Psoas muscle (tissue), 8 donors: Measurements from ENCODE around the gene FBXW11. TPM values are rescaled to one million over a fixed set of nuclear protein-coding genes. Genes with fewer than 3 reads are reported as not detected.
"Not testable (repeated sequence)": the region's sequence is repeated elsewhere in the genome, so short reads cannot be mapped to it uniquely, and the experiment has no call there.

Experiments
- ATAC-seq, 4 donors: fragments of 200-7000 bp; cut with Tn5 transposase; one replicate each; pipeline ENCODE4 v1.9.1; 2020; ENCODE audit warnings: moderate library complexity in 3 of 4, mild to moderate bottlenecking in 2 of 4
- DNase-seq, 2 donors: peaks; one replicate each; pipeline ENCODE4 v3.0.0-alpha.2; 2020
- H3K27ac ChIP-seq: fragments of 200-600 bp; one replicate; pipeline ENCODE4 v1.8.0; 2022
- H3K27me3 ChIP-seq, 3 donors: fragments of 200-600 bp in 1 of 3; one replicate each; pipeline versions ENCODE4 v1.6.1 to v1.8.0; 2013 to 2022; ENCODE audit warnings: low read length in 2 of 3, mild to moderate bottlenecking in 2 of 3, moderate library complexity in 1 of 3; ENCODE audit not compliant: insufficient read depth in 3 of 3
- H3K36me3 ChIP-seq, 2 donors: fragments of 200-600 bp in 1 of 2; one replicate each; pipeline versions ENCODE4 v1.6.1 to v1.8.0; 2013 to 2022; ENCODE audit warnings: low read depth in 1 of 2, mild to moderate bottlenecking in 1 of 2, moderate library complexity in 1 of 2; ENCODE audit not compliant: insufficient read depth in 1 of 2
- H3K4me1 ChIP-seq: fragments of 200-600 bp; one replicate; pipeline ENCODE4 v1.8.0; 2022
- H3K4me3 ChIP-seq: fragments of 200-600 bp; one replicate; pipeline ENCODE4 v1.8.0; 2022; ENCODE audit warnings: mild to moderate bottlenecking
- H3K9me3 ChIP-seq: fragments of 200-600 bp; one replicate; pipeline ENCODE4 v1.8.0; 2022
- CTCF ChIP-seq: fragments of 200-600 bp; IDR thresholded peaks from one replicate; pipeline ENCODE4 v1.8.0; 2022; ENCODE audit warnings: antibody characterized with exemption
- WGBS, 3 donors: extraction: QIAGEN DNeasy Blood & Tissue Kit; methylation state at CpG; one replicate each; pipeline versions ENCODE4 v1.1.6 to v1.1.7; 2013; 5-methylcytosine and 5-hydroxymethylcytosine counted together
- intact Hi-C, 2 donors: fragments of 100-400 bp; cut with DNase I; formaldehyde crosslinking; loops; one replicate each; pipeline versions ENCODE4 v1.11.0 to v1.14.2; 2022
- polyA plus RNA-seq, 3 donors: library from polyadenylated mRNA; stranded (reverse); fragments of 200-250 nt; gene quantifications; one replicate each; pipeline ENCODE4 v1.2.3, GENCODE V29; 2013
- total RNA-seq, 4 donors: library from RNA; stranded (reverse); fragmentation: NEBNext Ultra II Directional in 2 of 4; extraction: Animal tissue kit (Norgen Biotek cat#: 25700) in 2 of 4; gene quantifications; one replicate each; pipeline versions ENCODE4 v1.2.1 to v1.2.4, GENCODE V29; 2021 to 2023
- donor health status: healthy with polysubstance abuse.
- donor health status: DM: no; HTN: no; CAD: no; lungs with moderate emphysema.
- donor health status: Bipolar disorder and iron deficiency.
- donor health status: healthy.
- donor health status: DM: yes; HTN: yes; CAD: no.
- donor health status: DM: no; HTN: no; CAD: no.
- donor health status: DM: no; HTN: no; CAD: no.
- donor health status: DM: yes; HTN: yes; CAD: no.

FBXW11 gene
- total and polyA plus RNA-seq, 7 donors = 14.7 to 62.8 (median 50.1) TPM

- Histone ChIP-seq H3K4me1 (peaks cover 3% of the 10 kb centered on the region), H3K9me3 (peaks cover 15% of the 10 kb centered on the region), H3K27me3 (no peaks in the 10 kb centered on the region), H3K4me3 (no peak overlapping the region), H3K27ac (no peak overlapping the region), H3K36me3 (no peaks in the 10 kb centered on the region)
- no peak for TF ChIP-seq CTCF
- no peak for DNase-seq
- WGBS, 3 donors = 84 to 97% (median 87%) methylated on average over 8 of the region's 8 CpGs
- no peak for ATAC-seq
- intact Hi-C loops = no loop called here
These were observed 26.8 kb downstream of the FBXW11 start for GRCh38 chr5:171979606-171980005.

GRCh38 chr5:171978519-171978918 lies 27.9 kb downstream of the FBXW11 start:
- no peak for TF ChIP-seq CTCF
- ATAC-seq (no peak), DNase-seq (no peak)
- Histone ChIP-seq H3K36me3 (no peaks in the 10 kb centered on the region), H3K9me3 (peaks cover 15% of the 10 kb centered on the region), H3K27ac (no peak overlapping the region), H3K27me3 (no peaks in the 10 kb centered on the region), H3K4me3 (no peak overlapping the region), H3K4me1 (peaks cover 3% of the 10 kb centered on the region)
- intact Hi-C loops = no loop called here
- 93 to 96% (median 95%) methylated on average over 4 of the region's 4 CpGs for WGBS, 3 donors

GRCh38 chr5:171978016-171978415 lies 28.4 kb downstream of the FBXW11 start:
- no peak for TF ChIP-seq CTCF
- H3K9me3 ChIP-seq = peaks cover 15% of the 10 kb centered on the region
- 90 to 95% (median 94%) methylated on average over 1 of the region's 1 CpG for WGBS, 3 donors
- ATAC-seq (no peak), DNase-seq (no peak)
- no peak overlapping the region for H3K4me3 ChIP-seq
- no peak overlapping the region for H3K27ac ChIP-seq
- H3K36me3 ChIP-seq = no peaks in the 10 kb centered on the region
- H3K27me3 ChIP-seq = no peaks in the 10 kb centered on the region
- intact Hi-C loops = no loop called here
- H3K4me1 ChIP-seq = peaks cover 3% of the 10 kb centered on the region

DNA sequence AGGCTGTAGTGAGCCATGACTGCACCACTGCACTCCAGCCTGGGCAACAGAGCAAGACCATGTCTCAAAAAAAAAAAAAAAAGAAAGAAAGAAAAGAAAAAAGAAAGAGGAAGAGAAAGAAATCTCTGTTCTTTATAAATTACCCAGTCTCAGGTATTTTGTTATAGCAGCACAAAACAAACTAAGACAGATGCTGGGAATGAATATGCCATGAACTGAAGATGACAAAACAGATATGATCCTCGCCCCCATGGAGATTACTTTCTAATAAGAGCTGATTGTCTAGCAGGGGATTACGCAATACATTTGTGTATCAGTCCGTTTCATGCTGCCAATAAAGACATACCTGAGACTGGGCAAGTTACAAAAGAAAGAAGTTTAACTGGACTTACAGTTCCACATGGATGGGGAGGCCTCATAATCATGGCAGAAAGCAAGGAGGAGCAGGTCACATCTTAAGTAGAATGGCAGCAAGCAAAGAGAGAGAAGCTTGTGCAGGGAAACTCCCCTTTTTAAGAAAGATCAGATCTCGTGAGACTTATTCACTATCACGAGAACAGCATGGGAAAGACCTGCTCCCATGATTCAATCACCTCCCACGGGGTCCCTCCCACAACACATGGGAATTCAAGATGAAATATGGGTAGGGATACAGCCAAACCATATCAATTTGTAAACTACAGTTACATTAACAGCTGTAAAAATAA lies 29.0 kb downstream of the FBXW11 start:
- 76 to 84% (median 80%) methylated on average over 6 of the region's 6 CpGs for WGBS, 3 donors
- intact Hi-C loops, DNase-seq, ATAC-seq, H3K27ac ChIP-seq, H3K4me3 ChIP-seq, H3K36me3 ChIP-seq, H3K4me1 ChIP-seq, H3K27me3 ChIP-seq: not testable (repeated sequence)
- peaks cover 15% of the 10 kb centered on the region for H3K9me3 ChIP-seq

- no peak for TF ChIP-seq CTCF
- intact Hi-C loops = no loop called here
- H3K4me3 ChIP-seq = no peak overlapping the region
- no peaks in the 10 kb centered on the region for H3K27me3 ChIP-seq
- ATAC-seq (no peak), DNase-seq (no peak)
- H3K36me3 ChIP-seq = no peaks in the 10 kb centered on the region
- peaks cover 15% of the 10 kb centered on the region for H3K9me3 ChIP-seq
- H3K4me1 ChIP-seq = peaks cover 9% of the 10 kb centered on the region
- no peak overlapping the region for H3K27ac ChIP-seq
- WGBS, 3 donors = 52 to 62% (median 56%) methylated on average over 5 of the region's 5 CpGs
These were observed 30.4 kb downstream of the FBXW11 start for GRCh38 chr5:171975877-171976667.
